Retinal pigment epithelial cell (primary cell): Measurements from ENCODE around the gene CBX8.
"Not testable (repeated sequence)": the region's sequence is repeated elsewhere in the genome, so short reads cannot be mapped to it uniquely, and the experiment has no call there.

ENCODE experiments used
- DNase-seq: peaks from one replicate; pipeline ENCODE4 v3.0.0-alpha.2; 2010; ENCODE audit warnings: low read depth
- H3K4me3 ChIP-seq: 2 replicates; pipeline ENCODE4 v1.5.1; 2011; ENCODE audit warnings: mild to moderate bottlenecking, low read length, control low read depth, moderate library complexity
- CTCF ChIP-seq: conservative IDR thresholded peaks from 2 replicates; pipeline ENCODE4 v1.5.1; 2011; ENCODE audit warnings: low read depth, low read length, control low read depth, inconsistent platforms

Gene CBX8

DNA sequence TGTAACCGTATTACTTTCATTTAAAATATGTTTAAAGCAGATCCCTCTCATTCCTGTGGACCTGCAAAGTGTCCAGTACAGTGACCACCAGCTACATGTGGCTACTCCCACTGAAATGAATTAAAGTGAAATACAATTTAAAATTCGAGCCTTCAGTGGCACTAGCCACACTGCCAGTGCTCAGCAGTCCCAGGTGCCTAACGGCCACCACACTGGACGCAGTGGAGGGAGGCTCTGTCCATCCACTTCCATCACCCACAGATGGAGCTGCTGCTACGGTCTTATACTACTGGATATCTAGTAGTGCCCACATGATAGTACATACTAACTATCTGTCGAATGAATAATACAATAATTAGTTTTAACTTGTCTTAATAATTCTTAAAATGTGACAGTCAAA, 21.2 kb downstream of the CBX8 start:
- no peak overlapping the region for H3K4me3 ChIP-seq

GRCh38 chr17:79774561-79774975, 22.3 kb downstream of the CBX8 start:
- TF ChIP-seq CTCF, result no peak
- no peak overlapping the region for H3K4me3 ChIP-seq
- no peak for DNase-seq

More for the DNA sequence above, 21.2 kb downstream of the CBX8 start:
- no peak for DNase-seq
- no peak for TF ChIP-seq CTCF

DNA sequence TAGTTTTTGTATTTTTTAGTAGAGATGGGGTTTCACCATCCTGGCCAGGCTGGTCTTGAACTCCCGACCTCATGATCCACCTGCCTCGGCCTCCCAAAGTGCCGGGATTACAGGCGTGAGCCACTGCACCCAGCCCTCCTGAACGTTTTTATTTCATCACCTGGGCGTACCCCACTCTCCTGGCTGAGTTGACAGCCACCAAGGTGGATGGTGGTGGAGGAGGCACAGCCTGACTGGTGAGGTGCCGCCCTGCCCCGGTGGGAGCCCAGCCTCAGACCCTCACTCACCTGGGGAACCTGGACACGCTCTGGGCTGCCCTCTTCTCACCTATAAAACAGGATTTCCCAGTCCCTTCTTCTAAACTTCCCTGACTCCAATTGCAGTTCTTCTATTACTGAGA, 24.2 kb downstream of the CBX8 start:
- not testable (repeated sequence) for DNase-seq, H3K4me3 ChIP-seq

- H3K4me3 ChIP-seq, result no peak overlapping the region
- TF ChIP-seq CTCF, result no peak
- no peak for DNase-seq
Observed at GRCh38 chr17:79771276-79771675, 25.6 kb downstream of the CBX8 start.

DNA sequence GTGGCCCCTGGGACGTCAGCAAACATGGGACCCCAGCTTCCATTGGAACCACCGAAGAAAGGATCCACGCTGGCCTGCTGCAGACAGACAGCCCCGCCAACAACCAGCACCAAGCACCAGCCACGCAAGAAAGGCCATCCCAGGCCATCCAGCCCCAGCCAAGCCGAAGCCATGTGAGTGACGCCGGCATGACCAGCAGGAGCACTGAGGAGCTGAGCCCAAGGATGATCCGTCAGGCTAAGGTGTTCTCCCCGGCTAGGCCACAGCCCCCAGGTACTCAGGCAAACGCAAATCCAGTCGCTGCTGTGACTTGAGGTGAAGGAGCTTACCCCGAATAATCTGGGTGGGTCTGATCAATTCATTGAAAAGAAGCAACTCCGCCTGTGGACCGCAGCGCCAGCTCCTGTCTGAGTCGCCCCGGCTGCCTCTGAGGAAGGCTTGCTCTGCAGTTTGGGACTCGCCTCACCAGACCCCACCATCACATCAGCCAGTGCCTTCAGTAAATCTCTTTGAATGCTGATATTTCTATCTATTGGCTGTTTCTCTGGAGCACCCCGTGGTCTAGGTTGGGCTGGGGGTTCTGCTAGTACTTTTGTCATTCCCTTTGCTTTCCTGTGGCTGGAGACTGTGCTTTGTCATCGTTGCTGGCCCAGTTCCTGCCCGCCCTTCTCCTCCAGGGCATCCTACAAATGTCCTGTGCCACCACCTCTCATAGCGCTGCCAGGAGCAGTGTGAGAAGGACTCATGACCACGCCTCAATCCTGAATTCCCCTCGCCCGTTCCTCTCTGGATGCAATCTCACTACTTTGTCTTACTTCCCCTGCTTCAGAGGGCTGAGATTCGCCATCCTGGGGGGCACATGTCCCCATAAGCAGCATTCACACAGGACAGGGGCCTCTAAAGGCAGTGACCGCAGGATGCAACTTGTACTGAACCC, 27.0 kb downstream of the CBX8 start:
- no peak for DNase-seq
- no peak for TF ChIP-seq CTCF
- no peak overlapping the region for H3K4me3 ChIP-seq

- TF ChIP-seq CTCF, result no peak
- no peak overlapping the region for H3K4me3 ChIP-seq
- no peak for DNase-seq
Observed at GRCh38 chr17:79765708-79766107, 31.2 kb downstream of the CBX8 start.

DNA sequence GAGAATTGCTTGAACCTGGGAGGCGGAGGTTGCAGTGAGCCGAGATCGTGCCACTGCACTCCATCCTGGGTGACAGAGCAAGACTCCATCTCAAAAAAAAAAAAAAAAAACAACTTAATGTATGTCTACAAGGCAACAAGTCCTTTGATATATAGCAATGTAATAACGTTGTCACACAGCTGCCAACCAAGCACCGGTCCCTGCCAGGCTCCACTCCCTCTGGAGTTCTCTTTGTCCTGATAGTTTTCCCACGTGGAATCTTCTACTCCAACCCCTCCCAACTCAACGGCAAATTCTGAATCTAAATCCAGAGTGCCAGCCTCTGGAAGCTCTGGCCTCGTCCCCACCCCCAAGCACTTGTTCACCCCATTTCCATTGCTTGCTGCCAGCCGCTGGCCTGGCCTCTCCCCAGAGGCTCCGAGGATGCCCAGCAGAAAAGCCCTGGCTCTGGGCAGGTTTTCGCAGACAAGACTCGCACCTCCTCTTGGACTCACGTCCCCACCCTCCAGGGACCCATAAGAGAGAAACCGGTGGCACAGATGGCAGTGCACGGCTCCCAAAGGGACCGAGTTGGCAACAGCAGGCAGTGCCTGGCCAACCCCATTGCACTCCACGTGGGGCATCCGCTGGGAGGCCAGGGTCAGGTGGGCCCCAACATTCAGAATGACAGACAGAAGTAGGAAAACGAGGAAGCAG, 34.8 kb downstream of the CBX8 start:
- H3K4me3 ChIP-seq, result no peak overlapping the region
- no peak for DNase-seq
- TF ChIP-seq CTCF, result no peak
